ENCODE results near the gene TXNL4A. TPM values are rescaled to one million over a fixed set of nuclear protein-coding genes. Genes with fewer than 3 reads are reported as not detected.

The TXNL4A gene
- total and polyA plus RNA-seq, 2 donors (not counting 1 experiment from before 2014, with no cell fraction given), result 38.9 to 67.8 TPM

- Histone ChIP-seq H3K4me2 (replicated peaks; ENCODE audit: low read depth, low read length, poor library complexity, severe bottlenecking) (no peak overlapping the region), H3K27me3 (replicated peaks in 1 of 4; ENCODE audit: control extremely low read depth in 1 of 4, control insufficient read depth in 3 of 4, insufficient read depth in 4 of 4, low read length in 3 of 4) (no peaks in the 10 kb centered on the region), H4K20me1 (ENCODE audit: control insufficient read depth, insufficient read depth, low read length, poor library complexity, severe bottlenecking) (peaks cover 60% of the 10 kb centered on the region), H3K79me2 (ENCODE audit: control insufficient read depth, insufficient read depth, low read length) (peaks cover 90% of the 10 kb centered on the region), H3K27ac (ENCODE audit: low read length in 2 of 2) (no peak overlapping the region), H3K36me3 (replicated peaks in 1 of 2; ENCODE audit: control extremely low read depth in 1 of 2, control insufficient read depth in 1 of 2, extremely low read depth in 1 of 2, insufficient read depth in 2 of 2, low read length in 1 of 2) (peaks cover 3 to 58% of the 10 kb centered on the region in 2 experiments), H3K9me3 (ENCODE audit: control extremely low read depth in 1 of 3, control insufficient read depth in 2 of 3, insufficient read depth in 1 of 3, low read length in 2 of 3) (peaks cover 1 to 36% (median 32%) of the 10 kb centered on the region in 3 donors), H3K4me1 (ENCODE audit: control insufficient read depth in 2 of 2, insufficient read depth in 2 of 2, low read length in 2 of 2) (no peaks in the 10 kb centered on the region), H3K4me3 (ENCODE audit: control extremely low read depth in 1 of 5, extremely low read depth in 1 of 5, insufficient read depth in 1 of 5, low read depth in 2 of 5, low read length in 4 of 5) (no peak overlapping the region), H3K9ac (ENCODE audit: low read length) (no peak overlapping the region), H2AFZ (ENCODE audit: insufficient read depth, low read depth, low read length, poor library complexity, severe bottlenecking) (no peak overlapping the region)
- Mint-ChIP-seq H3K9me3 (ENCODE audit: insufficient read depth) (peaks cover 13% of the 10 kb centered on the region), H3K4me3 (no peak overlapping the region), H3K27me3 (no peaks in the 10 kb centered on the region), H3K27ac (no peak overlapping the region), H3K4me1 (no peaks in the 10 kb centered on the region)
- DNase-seq (no peak), ATAC-seq (ENCODE audit: low read depth) (no peak)
- WGBS (ENCODE audit: insufficient coverage), result 97% methylated on average over 21 of the region's 21 CpGs
- ChIA-PET POLR2A (no interaction called here), CTCF (interaction anchor here (0.8 kb wide), 1 partner anchor 100 kb away, joined by 3 read pairs; no protein-coding TSS in a partner anchor)
- intact Hi-C loops (cut with micrococcal nuclease), result no loop called here
- TF ChIP-seq EZH2 (IDR thresholded peaks at IDR 0.05; ENCODE audit: borderline replicate concordance, insufficient read depth, low read depth, low read length, poor library complexity, severe bottlenecking), result no peak
- no peak for TF ChIP-seq CTCF (IDR thresholded peaks at IDR 0.05)
Measured at GRCh38 chr18:79926715-79927606, 61.4 kb downstream of the TXNL4A start.

GRCh38 chr18:79926306-79926705 is 62.1 kb downstream of the TXNL4A start:
- DNase-seq (no peak), ATAC-seq (ENCODE audit: low read depth) (no peak)
- Histone ChIP-seq H3K79me2 (ENCODE audit: control insufficient read depth, insufficient read depth, low read length) (peaks cover 87% of the 10 kb centered on the region), H3K9ac (ENCODE audit: low read length) (no peak overlapping the region), H4K20me1 (ENCODE audit: control insufficient read depth, insufficient read depth, low read length, poor library complexity, severe bottlenecking) (peaks cover 64% of the 10 kb centered on the region), H3K27ac (ENCODE audit: low read length in 2 of 2) (no peak overlapping the region), H3K27me3 (replicated peaks in 1 of 4; ENCODE audit: control extremely low read depth in 1 of 4, control insufficient read depth in 3 of 4, insufficient read depth in 4 of 4, low read length in 3 of 4) (no peaks in the 10 kb centered on the region), H3K4me1 (ENCODE audit: control insufficient read depth in 2 of 2, insufficient read depth in 2 of 2, low read length in 2 of 2) (no peaks in the 10 kb centered on the region), H3K4me3 (ENCODE audit: control extremely low read depth in 1 of 5, extremely low read depth in 1 of 5, insufficient read depth in 1 of 5, low read depth in 2 of 5, low read length in 4 of 5) (no peak overlapping the region), H3K4me2 (replicated peaks; ENCODE audit: low read depth, low read length, poor library complexity, severe bottlenecking) (no peak overlapping the region), H3K9me3 (ENCODE audit: control extremely low read depth in 1 of 3, control insufficient read depth in 2 of 3, insufficient read depth in 1 of 3, low read length in 2 of 3) (peaks cover 1 to 31% (median 26%) of the 10 kb centered on the region in 3 donors), H3K36me3 (replicated peaks in 1 of 2; ENCODE audit: control extremely low read depth in 1 of 2, control insufficient read depth in 1 of 2, extremely low read depth in 1 of 2, insufficient read depth in 2 of 2, low read length in 1 of 2) (peaks cover 3 to 58% of the 10 kb centered on the region in 2 experiments), H2AFZ (ENCODE audit: insufficient read depth, low read depth, low read length, poor library complexity, severe bottlenecking) (no peak overlapping the region)
- Mint-ChIP-seq H3K4me1 (no peaks in the 10 kb centered on the region), H3K4me3 (no peak overlapping the region), H3K27me3 (no peaks in the 10 kb centered on the region), H3K27ac (no peak overlapping the region), H3K9me3 (ENCODE audit: insufficient read depth) (peaks cover 10% of the 10 kb centered on the region)
- WGBS (ENCODE audit: insufficient coverage), result 98% methylated on average over 10 of the region's 11 CpGs
- POLR2A ChIA-PET, result no interaction called here
- no peak for TF ChIP-seq EZH2 (IDR thresholded peaks at IDR 0.05; ENCODE audit: borderline replicate concordance, insufficient read depth, low read depth, low read length, poor library complexity, severe bottlenecking)
- TF ChIP-seq CTCF (IDR thresholded peaks at IDR 0.05), result no peak
- CTCF ChIA-PET, result interaction anchor here (0.8 kb wide), 1 partner anchor 99 kb away, joined by 3 read pairs; no protein-coding TSS in a partner anchor
- intact Hi-C loops (cut with micrococcal nuclease), result no loop called here

Data from B cell (primary cell).